Measurements from ENCODE around the gene RPTOR.

RPTOR gene

DNA sequence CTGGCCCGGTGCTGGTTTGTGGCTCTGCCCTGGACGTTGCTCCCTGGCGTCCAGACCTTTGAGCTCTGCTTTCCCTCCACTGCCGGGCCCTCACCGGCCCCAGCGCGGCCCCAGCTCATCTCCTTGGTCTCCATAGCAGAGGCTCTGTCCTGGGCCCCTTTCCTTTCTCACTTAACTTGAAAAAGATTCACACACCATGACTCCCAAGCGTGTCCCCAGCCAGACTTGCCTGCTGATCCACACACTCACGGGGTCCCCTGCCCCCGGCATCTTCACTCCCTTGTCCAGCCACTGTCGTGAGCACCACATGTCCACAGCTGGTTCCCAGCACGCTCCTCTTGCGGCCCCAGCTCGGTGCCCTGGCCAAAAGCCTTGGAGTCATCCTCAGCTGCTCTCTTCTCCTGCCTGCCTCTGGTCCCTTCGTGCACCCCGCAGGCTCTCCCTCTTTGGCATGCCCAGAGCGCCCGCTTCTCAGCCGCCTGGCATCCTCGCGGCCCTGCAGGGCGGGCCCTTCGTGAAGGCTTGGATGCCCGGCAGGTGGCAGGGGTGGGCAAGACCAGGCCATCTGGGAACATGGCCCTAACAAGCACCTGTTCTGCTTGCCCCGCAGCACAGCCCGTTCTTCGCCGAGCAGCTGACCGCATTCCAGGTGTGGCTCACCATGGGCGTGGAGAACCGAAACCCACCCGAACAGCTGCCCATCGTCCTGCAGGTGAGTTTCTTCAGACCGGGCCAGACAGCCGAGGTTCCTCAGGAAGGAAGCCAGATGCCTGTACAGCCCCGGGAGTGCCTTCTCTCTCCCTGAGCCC, 301.4 kb downstream of the RPTOR start:
- TF ChIP-seq ARNTL (CRISPR knock-in tag; IDR thresholded peaks at IDR 0.05; ENCODE audit: borderline replicate concordance, low read depth): no peak
- no peak for TF ChIP-seq ESRRG (CRISPR knock-in tag; IDR thresholded peaks at IDR 0.05)
- no peak for TF ChIP-seq SNAI2 (CRISPR knock-in tag; IDR thresholded peaks at IDR 0.05)
- TF ChIP-seq PPARA (CRISPR knock-in tag; IDR thresholded peaks at IDR 0.05; ENCODE audit: borderline replicate concordance): no peak
- TF ChIP-seq ZFP3 (CRISPR knock-in tag; IDR thresholded peaks at IDR 0.05): no peak
- TF ChIP-seq, protein P1, sequence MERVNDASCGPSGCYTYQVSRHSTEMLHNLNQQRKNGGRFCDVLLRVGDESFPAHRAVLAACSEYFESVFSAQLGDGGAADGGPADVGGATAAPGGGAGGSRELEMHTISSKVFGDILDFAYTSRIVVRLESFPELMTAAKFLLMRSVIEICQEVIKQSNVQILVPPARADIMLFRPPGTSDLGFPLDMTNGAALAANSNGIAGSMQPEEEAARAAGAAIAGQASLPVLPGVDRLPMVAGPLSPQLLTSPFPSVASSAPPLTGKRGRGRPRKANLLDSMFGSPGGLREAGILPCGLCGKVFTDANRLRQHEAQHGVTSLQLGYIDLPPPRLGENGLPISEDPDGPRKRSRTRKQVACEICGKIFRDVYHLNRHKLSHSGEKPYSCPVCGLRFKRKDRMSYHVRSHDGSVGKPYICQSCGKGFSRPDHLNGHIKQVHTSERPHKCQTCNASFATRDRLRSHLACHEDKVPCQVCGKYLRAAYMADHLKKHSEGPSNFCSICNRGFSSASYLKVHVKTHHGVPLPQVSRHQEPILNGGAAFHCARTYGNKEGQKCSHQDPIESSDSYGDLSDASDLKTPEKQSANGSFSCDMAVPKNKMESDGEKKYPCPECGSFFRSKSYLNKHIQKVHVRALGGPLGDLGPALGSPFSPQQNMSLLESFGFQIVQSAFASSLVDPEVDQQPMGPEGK (CRISPR knock-in tag; IDR thresholded peaks at IDR 0.05; ENCODE audit: borderline replicate concordance): no peak
- no peak for TF ChIP-seq CSDC2 (CRISPR knock-in tag; IDR thresholded peaks at IDR 0.05)
- no peak for TF ChIP-seq ZNF565 (CRISPR knock-in tag; conservative IDR thresholded peaks at IDR 0.05; ENCODE audit: low read depth)
- TF ChIP-seq BACH2 (CRISPR knock-in tag; IDR thresholded peaks at IDR 0.05; ENCODE audit: borderline replicate concordance): no peak
- no peak for TF ChIP-seq ZNF8 (CRISPR knock-in tag; IDR thresholded peaks at IDR 0.05)
- no peak for TF ChIP-seq ZFP30 (CRISPR knock-in tag; IDR thresholded peaks at IDR 0.05)
- ATAC-seq: no peak

DNA sequence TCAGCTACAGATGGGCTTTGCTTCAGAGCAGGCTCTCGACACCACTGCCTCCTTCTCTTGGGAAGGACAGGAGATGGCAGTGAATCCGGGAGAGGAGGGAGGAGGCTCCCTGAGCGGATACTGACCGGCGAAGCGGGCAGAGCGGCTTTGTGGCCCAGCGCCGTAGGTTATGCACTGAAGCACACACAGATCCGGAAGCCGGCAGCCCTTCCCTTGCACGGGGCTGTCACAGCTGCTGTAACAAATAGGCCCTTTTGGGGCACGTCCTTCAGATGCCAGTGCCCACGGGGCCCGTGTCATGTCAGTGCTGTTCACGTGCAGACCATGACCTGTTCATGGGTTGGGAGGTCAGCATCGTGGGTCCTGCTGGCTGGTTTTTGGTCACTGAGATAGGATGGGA, 302.3 kb downstream of the RPTOR start:
- ATAC-seq: no peak
- TF ChIP-seq SNAI2 (CRISPR knock-in tag; IDR thresholded peaks at IDR 0.05) (no peak), TOX (CRISPR knock-in tag; IDR thresholded peaks at IDR 0.05; ENCODE audit: borderline replicate concordance) (no peak), ZFP30 (CRISPR knock-in tag; IDR thresholded peaks at IDR 0.05) (no peak), POU6F1 (CRISPR knock-in tag; IDR thresholded peaks at IDR 0.05; ENCODE audit: borderline replicate concordance, low read depth) (no peak), ZFP3 (CRISPR knock-in tag; IDR thresholded peaks at IDR 0.05) (no peak), ZNF70 (CRISPR knock-in tag; IDR thresholded peaks at IDR 0.05) (no peak), ZNF8 (CRISPR knock-in tag; IDR thresholded peaks at IDR 0.05) (no peak), ZC3H10 (CRISPR knock-in tag; IDR thresholded peaks at IDR 0.05) (no peak), OSR1 (CRISPR knock-in tag; IDR thresholded peaks at IDR 0.05) (no peak), TCF4 (CRISPR knock-in tag; IDR thresholded peaks at IDR 0.05; ENCODE audit: borderline replicate concordance) (no peak), CSDC2 (CRISPR knock-in tag; IDR thresholded peaks at IDR 0.05) (no peak), CSRNP3 (CRISPR knock-in tag; IDR thresholded peaks at IDR 0.05) (no peak), ARNTL (CRISPR knock-in tag; IDR thresholded peaks at IDR 0.05; ENCODE audit: borderline replicate concordance, low read depth) (no peak), RARB (CRISPR knock-in tag; IDR thresholded peaks at IDR 0.05) (no peak), ISL1 (CRISPR knock-in tag; IDR thresholded peaks at IDR 0.05) (no peak), BACH2 (CRISPR knock-in tag; IDR thresholded peaks at IDR 0.05; ENCODE audit: borderline replicate concordance) (no peak)

- ATAC-seq: no peak
- TF ChIP-seq TOX (CRISPR knock-in tag; IDR thresholded peaks at IDR 0.05; ENCODE audit: borderline replicate concordance): no peak
- no peak for TF ChIP-seq ZNF70 (CRISPR knock-in tag; IDR thresholded peaks at IDR 0.05)
- TF ChIP-seq, protein P2, sequence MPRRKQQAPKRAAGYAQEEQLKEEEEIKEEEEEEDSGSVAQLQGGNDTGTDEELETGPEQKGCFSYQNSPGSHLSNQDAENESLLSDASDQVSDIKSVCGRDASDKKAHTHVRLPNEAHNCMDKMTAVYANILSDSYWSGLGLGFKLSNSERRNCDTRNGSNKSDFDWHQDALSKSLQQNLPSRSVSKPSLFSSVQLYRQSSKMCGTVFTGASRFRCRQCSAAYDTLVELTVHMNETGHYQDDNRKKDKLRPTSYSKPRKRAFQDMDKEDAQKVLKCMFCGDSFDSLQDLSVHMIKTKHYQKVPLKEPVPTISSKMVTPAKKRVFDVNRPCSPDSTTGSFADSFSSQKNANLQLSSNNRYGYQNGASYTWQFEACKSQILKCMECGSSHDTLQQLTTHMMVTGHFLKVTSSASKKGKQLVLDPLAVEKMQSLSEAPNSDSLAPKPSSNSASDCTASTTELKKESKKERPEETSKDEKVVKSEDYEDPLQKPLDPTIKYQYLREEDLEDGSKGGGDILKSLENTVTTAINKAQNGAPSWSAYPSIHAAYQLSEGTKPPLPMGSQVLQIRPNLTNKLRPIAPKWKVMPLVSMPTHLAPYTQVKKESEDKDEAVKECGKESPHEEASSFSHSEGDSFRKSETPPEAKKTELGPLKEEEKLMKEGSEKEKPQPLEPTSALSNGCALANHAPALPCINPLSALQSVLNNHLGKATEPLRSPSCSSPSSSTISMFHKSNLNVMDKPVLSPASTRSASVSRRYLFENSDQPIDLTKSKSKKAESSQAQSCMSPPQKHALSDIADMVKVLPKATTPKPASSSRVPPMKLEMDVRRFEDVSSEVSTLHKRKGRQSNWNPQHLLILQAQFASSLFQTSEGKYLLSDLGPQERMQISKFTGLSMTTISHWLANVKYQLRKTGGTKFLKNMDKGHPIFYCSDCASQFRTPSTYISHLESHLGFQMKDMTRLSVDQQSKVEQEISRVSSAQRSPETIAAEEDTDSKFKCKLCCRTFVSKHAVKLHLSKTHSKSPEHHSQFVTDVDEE (CRISPR knock-in tag; IDR thresholded peaks at IDR 0.05): no peak
- TF ChIP-seq ZFP3 (CRISPR knock-in tag; IDR thresholded peaks at IDR 0.05): no peak
- TF ChIP-seq POU6F1 (CRISPR knock-in tag; IDR thresholded peaks at IDR 0.05; ENCODE audit: borderline replicate concordance, low read depth): no peak
- no peak for TF ChIP-seq OSR1 (CRISPR knock-in tag; IDR thresholded peaks at IDR 0.05)
- TF ChIP-seq ARNTL (CRISPR knock-in tag; IDR thresholded peaks at IDR 0.05; ENCODE audit: borderline replicate concordance, low read depth): no peak
- no peak for TF ChIP-seq ISL1 (CRISPR knock-in tag; IDR thresholded peaks at IDR 0.05)
- no peak for TF ChIP-seq TCF4 (CRISPR knock-in tag; IDR thresholded peaks at IDR 0.05; ENCODE audit: borderline replicate concordance)
- TF ChIP-seq CSRNP3 (CRISPR knock-in tag; IDR thresholded peaks at IDR 0.05): no peak
- TF ChIP-seq SNAI2 (CRISPR knock-in tag; IDR thresholded peaks at IDR 0.05): no peak
- TF ChIP-seq, protein P1 (CRISPR knock-in tag; IDR thresholded peaks at IDR 0.05; ENCODE audit: borderline replicate concordance): no peak
- no peak for TF ChIP-seq ESRRG (CRISPR knock-in tag; IDR thresholded peaks at IDR 0.05)
These were observed 303.0 kb downstream of the RPTOR start for GRCh38 chr17:80847496-80848230.

All from SK-N-SH treated with all-trans-retinoic acid at 6 μM for 48 hours (cell line).